GM18868 (cell line): ENCODE measurements around the gene SULT1C2.
"Not testable (repeated sequence)": the region's sequence is repeated elsewhere in the genome, so short reads cannot be mapped to it uniquely, and the experiment has no call there.

ENCODE experiments used
- ATAC-seq: cut with Tn5 transposase; IDR thresholded peaks from one replicate; pipeline ENCODE4 v1.9.1; 2021; ENCODE audit warnings: mild to moderate bottlenecking, moderate library complexity; ENCODE audit not compliant: unreplicated experiment

Gene SULT1C2

GRCh38 chr2:108288534-108289106 lies at the start of gene SULT1C2:
Gene SULT1C2 (plus strand): TSS chr2:108288895. CDS start chr2:108293668, 4,773 bp downstream.
- no peak for ATAC-seq

GRCh38 chr2:108239786-108240185 lies 48.9 kb upstream of the SULT1C2 start, which contains the start of gene SULT1C3:
Gene SULT1C3 (plus strand): TSS chr2:108239968. CDS start chr2:108247195, 7,227 bp downstream.
- no peak for ATAC-seq

- no peak for ATAC-seq
Observed at GRCh38 chr2:108240966-108241365, 47.7 kb upstream of the SULT1C2 start.

- ATAC-seq = no peak
Observed at GRCh38 chr2:108243566-108243965, 45.1 kb upstream of the SULT1C2 start.

- no peak for ATAC-seq
Observed at GRCh38 chr2:108244667-108245414, 43.9 kb upstream of the SULT1C2 start.

- no peak for ATAC-seq
Observed at GRCh38 chr2:108253106-108253505, 35.6 kb upstream of the SULT1C2 start.

GRCh38 chr2:108257757-108258331 lies 30.9 kb upstream of the SULT1C2 start:
- ATAC-seq = no peak

- ATAC-seq = no peak
Observed at GRCh38 chr2:108260773-108261172, 27.9 kb upstream of the SULT1C2 start.

GRCh38 chr2:108262036-108262435 lies 26.7 kb upstream of the SULT1C2 start:
- ATAC-seq = no peak

- no peak for ATAC-seq
Observed at GRCh38 chr2:108263401-108263800, 25.3 kb upstream of the SULT1C2 start.

- no peak for ATAC-seq
Observed at GRCh38 chr2:108266218-108266617, 22.5 kb upstream of the SULT1C2 start.

- no peak for ATAC-seq
Observed at GRCh38 chr2:108267101-108267500, 21.6 kb upstream of the SULT1C2 start.

- ATAC-seq = no peak
Observed at GRCh38 chr2:108268001-108268400, 20.7 kb upstream of the SULT1C2 start.

- no peak for ATAC-seq
Observed at GRCh38 chr2:108270346-108270745, 18.3 kb upstream of the SULT1C2 start.

GRCh38 chr2:108270768-108271506 lies 17.8 kb upstream of the SULT1C2 start:
- ATAC-seq = no peak

GRCh38 chr2:108271691-108272253 lies 16.9 kb upstream of the SULT1C2 start:
- ATAC-seq = no peak

- no peak for ATAC-seq
Observed at GRCh38 chr2:108278631-108279030, 10.1 kb upstream of the SULT1C2 start.

- no peak for ATAC-seq
Observed at GRCh38 chr2:108279468-108279867, 9.2 kb upstream of the SULT1C2 start.

- no peak for ATAC-seq
Observed at GRCh38 chr2:108280466-108280865, 8.2 kb upstream of the SULT1C2 start.

GRCh38 chr2:108284566-108284965 lies 4.1 kb upstream of the SULT1C2 start:
- not testable (repeated sequence) for ATAC-seq

GRCh38 chr2:108285616-108286015 lies 3.1 kb upstream of the SULT1C2 start:
- ATAC-seq = no peak
